Measurements from ENCODE around the gene LMBR1L.

DNA sequence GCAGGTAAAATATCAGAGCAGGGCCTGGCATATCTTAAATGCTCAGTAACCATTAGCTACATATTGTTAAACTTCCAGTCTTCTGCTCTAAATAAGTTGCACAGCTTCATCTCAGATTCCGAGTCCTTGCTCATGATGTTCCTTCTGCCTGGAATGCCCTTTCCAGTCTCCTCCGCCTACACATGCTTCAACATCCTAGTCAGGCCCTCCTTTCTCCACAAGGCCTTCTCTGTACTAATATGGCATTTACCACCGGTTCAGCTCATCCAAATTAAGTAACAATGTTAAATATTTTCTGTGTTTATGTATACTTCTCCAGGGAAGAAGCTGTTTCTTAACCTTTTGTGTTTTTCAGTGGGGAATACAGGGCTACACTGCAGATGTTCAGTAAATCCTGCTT lies 24.5 kb downstream of the LMBR1L start:
- TF ChIP-seq ZNF274 (IDR thresholded peaks at IDR 0.05; ENCODE audit: low read length) (no peak), ZNF274 (tag by site-specific recombination; IDR thresholded peaks at IDR 0.05; ENCODE audit: borderline replicate concordance) (no peak), ZNF623 (tag by site-specific recombination; IDR thresholded peaks at IDR 0.05) (no peak), SP2 (tag by site-specific recombination; IDR thresholded peaks at IDR 0.05) (no peak)
- TF ChIP-seq, protein P1, sequence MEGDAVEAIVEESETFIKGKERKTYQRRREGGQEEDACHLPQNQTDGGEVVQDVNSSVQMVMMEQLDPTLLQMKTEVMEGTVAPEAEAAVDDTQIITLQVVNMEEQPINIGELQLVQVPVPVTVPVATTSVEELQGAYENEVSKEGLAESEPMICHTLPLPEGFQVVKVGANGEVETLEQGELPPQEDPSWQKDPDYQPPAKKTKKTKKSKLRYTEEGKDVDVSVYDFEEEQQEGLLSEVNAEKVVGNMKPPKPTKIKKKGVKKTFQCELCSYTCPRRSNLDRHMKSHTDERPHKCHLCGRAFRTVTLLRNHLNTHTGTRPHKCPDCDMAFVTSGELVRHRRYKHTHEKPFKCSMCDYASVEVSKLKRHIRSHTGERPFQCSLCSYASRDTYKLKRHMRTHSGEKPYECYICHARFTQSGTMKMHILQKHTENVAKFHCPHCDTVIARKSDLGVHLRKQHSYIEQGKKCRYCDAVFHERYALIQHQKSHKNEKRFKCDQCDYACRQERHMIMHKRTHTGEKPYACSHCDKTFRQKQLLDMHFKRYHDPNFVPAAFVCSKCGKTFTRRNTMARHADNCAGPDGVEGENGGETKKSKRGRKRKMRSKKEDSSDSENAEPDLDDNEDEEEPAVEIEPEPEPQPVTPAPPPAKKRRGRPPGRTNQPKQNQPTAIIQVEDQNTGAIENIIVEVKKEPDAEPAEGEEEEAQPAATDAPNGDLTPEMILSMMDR (tag by site-specific recombination; IDR thresholded peaks at IDR 0.05) = no peak
